Head of caudate nucleus (tissue), 42 donors: Measurements from ENCODE around the gene RUNDC3A.
A peak's percentile ranks its signal among the peaks of the same experiment; 100 is the strongest.

Source experiments
- DNase-seq, 42 donors: peaks; one replicate each; pipeline versions ENCODE4 v3.0.0 to v3.0.0-alpha.2; 2020 to 2021; ENCODE audit warnings: mixed read lengths in 7 of 42
- intact Hi-C: fragments of 100-400 bp; cut with DNase I; formaldehyde crosslinking; loops from one replicate; pipeline ENCODE4 v1.15.0; 2022

RUNDC3A gene

DNA sequence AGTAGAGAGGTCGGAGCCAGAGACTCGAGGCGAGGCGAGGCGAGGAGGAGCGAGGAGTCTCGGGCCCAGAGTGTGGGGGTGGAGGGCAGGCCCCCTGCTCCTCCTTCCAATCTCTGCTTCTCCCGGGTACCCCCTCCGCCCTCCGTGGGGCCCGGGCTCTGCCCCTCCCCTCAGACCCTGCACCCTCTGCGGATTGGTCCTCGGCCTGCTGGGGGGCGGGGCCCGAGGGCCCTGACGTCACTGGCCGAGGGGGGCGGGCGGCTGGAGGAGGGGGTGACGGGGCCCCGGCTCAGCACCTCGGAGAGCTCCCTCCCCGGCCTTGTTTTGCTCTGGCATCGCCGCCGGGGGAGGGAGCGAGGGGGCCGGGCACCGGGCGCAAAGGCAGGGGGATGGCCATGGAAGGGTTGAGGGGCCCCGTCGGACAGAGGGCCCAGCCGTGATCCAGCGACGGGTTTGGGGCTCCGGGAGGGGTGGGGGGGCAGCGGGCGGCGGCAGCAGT is at the start of gene RUNDC3A:
RUNDC3A (plus strand) TSS at position 282 of the 499 bp plus-strand sequence. CDS start 232 bp downstream, outside the sequence.
- DNase-seq, result peak; percentile 85 to 98 (median 96)
- intact Hi-C loops, result loop anchor here (2.0 kb wide), 1 partner anchor 90 kb away; the partner anchor contains the start of gene UBTF

GRCh38 chr17:44258811-44259351 is 49.5 kb upstream of the RUNDC3A start:
- intact Hi-C loops, result no loop called here
- no peak for DNase-seq

DNA sequence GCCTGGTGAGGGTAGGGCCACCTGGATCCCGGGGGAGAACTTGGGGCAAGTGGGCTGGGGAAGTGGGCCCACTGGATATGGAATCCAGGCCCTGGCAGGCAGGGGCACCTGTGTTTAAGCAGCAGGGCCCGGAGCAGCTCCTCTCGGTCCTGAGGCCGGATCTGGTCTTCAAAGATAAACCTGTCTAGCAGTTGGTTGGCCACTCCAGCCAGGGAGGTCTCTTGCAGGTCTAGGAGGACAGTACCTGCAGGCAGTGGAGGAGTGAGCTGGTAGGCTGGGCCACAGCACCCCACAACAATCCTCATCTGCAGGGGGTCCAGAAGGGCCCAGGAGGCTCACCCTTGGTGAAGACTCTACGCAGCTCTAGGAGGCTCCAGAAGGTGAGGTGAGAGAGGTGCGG is 48.1 kb upstream of the RUNDC3A start:
- intact Hi-C loops, result no loop called here
- DNase-seq, result no peak

GRCh38 chr17:44262654-44263225 is 45.7 kb upstream of the RUNDC3A start:
- intact Hi-C loops, result no loop called here
- no peak for DNase-seq

DNA sequence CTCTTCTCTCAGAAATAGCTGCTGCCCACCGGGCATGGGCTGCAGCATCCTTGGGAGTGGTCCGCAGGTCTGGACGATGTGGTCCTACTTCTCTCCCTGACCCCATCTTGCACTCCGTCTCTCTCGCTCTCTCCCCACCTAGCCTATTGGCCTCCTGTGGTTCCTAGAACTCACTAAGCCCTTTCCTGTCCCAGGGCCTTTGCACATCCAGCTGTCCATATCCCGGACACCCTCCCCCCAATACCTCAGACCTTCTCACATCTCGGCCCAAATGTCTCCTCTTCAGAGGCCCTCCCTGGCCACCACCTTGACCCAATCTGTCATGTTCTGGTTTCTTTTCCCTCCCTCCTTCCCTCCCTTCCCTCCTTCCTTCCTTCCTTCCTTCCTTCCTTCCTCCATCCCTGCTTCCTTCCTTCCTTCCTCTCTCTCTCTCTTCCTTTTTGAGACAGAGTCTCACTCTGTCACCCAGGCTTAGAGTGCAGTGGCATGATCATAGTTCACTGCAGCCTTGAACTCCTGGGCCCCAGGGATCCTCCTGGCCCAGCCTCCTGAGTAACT is 45.0 kb upstream of the RUNDC3A start:
- no peak for DNase-seq
- intact Hi-C loops, result no loop called here

DNA sequence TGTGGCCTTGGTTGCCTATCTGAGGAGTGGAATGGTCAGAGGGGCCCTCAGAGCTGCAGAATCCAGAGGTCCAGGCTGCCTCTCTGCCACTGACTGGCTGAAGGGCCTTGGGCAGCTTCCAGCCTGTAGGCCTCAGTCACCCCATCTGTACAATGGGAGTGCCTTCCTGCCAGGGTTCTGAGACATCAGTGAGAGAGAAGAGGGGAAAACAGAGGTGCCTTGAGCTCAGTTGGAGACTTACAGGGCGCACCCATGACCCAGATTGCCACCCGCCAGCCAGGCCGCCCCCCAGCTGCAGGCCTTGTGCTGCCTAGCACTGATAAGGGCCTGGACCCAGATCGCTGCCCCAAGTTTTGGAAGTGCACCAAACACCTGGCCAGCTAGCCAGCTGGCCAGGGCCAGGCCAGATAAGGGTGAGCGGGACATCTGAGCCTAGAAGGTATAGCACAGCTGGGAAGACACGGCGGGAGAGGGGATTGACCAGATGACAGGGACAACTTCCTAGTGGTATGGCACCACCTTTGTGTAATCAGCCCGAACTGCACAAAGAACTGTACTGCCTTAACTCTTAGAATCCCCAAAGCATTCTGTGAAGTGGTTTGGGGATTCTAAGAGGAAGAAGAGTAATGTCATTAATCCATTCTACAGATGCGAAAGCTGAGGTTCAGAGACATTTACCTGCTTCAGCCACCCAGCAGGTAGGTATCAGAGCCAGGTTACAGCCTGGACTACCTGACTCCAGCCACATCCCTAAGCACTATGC is 41.8 kb upstream of the RUNDC3A start:
- intact Hi-C loops, result no loop called here
- DNase-seq, result no peak

- intact Hi-C loops, result no loop called here
- no peak for DNase-seq
Measured at GRCh38 chr17:44267165-44267455, 41.3 kb upstream of the RUNDC3A start.

- intact Hi-C loops, result no loop called here
- DNase-seq, result no peak
Measured at GRCh38 chr17:44267818-44268490, 40.4 kb upstream of the RUNDC3A start, which contains the start of gene SLC4A1. Gene SLC4A1 (minus strand): TSS chr17:44268135. CDS start chr17:44262866, 5,269 bp downstream.

DNA sequence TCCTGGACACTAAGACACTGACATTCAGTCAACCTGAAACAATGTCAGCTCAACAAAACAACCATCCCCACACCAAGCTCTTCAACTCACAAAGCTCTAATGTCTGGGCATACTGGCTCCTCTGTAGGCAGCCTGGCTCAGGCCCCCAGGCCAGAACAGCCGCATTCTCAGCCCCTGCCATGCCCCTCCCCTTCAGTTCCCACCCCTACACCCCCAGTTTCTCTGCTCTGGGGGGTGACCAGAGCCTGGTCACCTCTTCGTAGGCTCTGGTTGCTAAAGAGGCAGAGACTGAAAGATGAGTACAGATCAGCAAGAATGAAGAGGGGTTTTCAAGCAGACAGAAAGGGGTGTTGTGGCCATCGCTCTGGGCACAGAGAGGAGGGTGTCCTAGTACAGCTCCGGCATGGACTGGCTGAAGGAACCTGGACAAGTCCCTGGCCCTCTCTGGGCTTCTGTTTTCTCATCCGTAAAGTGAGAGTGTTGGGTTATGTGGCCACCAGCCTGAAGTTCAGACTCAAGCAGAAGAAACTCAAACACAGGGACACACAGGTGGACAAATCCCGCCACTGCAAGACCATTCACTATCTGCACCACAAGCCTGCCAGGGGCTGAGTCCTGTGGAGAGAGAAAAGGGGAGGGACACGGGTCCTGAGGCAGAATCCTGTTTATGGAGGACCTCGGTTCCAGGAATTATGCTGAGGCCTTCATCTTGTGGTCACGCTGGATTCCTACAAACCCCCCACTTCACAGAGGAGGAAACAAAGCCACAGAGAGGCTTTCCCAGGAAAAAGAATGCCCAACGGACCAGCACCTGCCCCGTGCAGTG is 39.5 kb upstream of the RUNDC3A start:
- intact Hi-C loops, result no loop called here
- DNase-seq, result no peak

- intact Hi-C loops, result no loop called here
- no peak for DNase-seq
Measured at GRCh38 chr17:44269535-44270240, 38.7 kb upstream of the RUNDC3A start.

DNA sequence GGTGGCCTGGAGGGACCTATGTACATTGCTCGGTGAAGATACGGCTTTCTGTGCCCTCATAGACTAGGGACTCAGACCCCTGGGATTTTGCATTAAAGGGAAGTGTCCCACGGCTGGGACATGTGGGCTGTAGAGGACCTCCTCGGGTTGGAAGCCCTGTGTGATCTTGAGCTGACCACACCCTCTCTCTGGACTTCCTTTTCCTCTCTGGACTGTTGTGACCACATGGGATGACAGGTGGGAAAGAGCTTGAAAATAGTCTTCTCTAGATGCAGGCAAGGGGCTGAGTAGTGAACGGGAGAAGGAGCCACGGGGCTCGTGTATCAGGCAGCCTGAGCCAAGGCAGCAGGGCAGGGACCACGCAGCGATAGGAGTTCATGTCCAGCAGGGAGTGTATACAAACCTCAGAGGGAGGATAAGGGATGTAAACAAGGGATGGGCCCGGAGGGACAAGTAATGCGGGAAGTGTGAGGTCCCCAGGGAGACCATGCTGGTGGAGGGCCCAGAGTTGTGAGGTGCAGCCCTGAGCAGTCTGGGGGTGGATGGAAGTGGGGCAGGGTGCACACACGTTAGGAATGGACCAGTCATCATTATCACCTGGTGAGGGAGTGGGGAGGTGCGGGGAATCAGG is 36.0 kb upstream of the RUNDC3A start:
- intact Hi-C loops, result no loop called here

GRCh38 chr17:44272954-44273353 is 35.4 kb upstream of the RUNDC3A start:
- no peak for DNase-seq
- intact Hi-C loops, result no loop called here

More for the DNA sequence above, 36.0 kb upstream of the RUNDC3A start:
- no peak for DNase-seq

DNA sequence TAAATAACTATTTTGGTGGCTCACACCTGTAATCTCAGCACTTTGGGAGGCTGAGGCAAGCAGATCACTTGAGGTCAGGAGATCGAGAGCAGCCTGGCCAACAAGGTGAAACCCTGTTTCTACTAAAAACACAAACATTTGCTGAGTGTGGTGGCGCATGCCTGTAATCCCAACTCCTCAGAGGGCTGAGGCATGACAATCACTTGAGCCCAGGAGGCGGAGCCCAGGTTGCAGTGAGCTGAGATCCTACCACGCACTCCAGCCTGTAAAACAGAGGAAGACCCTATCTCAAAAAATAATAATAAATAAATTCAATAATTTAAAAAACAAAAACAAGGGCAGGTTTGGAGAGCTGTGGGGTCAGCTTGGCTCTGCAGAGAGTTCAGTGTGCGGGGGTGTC is 34.8 kb upstream of the RUNDC3A start:
- intact Hi-C loops, result no loop called here
- no peak for DNase-seq

- DNase-seq, result no peak
- intact Hi-C loops, result no loop called here
Measured at GRCh38 chr17:44277976-44278375, 30.4 kb upstream of the RUNDC3A start.

GRCh38 chr17:44279346-44279665 is 29.1 kb upstream of the RUNDC3A start:
- intact Hi-C loops, result no loop called here
- no peak for DNase-seq

DNA sequence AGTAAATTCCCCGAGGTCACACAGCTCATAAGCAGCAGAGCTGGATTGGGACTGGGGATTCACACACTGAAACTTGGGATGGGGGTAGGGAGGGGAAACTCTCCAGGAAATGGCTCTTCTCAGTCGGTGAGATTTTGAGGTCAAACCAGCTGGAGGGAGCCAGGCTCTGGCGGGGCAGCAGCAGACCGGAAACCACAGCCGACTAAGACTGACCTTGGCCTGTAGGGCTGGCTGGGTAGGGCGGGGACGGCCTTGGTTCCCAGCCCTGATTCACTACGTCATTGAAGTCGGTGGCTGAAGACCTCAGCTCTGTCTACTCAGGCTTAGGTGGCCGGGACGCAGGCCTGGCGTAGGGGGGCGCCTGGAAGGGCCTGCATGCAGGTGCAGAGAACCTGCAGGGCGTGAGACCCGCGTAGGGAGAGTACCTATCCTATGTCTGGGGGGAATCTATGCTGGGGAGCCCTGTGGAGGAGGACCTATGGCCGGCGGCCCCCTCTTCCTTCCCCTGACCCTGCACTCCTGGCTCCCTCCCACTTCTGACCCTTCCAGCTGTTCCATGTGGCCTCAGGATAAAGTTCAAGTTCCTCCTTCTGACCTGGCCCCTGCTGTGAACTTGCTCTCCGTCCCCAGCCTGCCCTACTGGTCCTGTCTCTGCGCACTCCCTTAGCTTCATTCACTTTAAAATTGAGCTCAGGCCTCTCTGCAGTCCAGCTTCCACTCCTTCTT is 28.6 kb upstream of the RUNDC3A start:
- intact Hi-C loops, result no loop called here
- peak; percentile 14 to 70 (median 50) for DNase-seq

GRCh38 chr17:44280392-44280937 is 27.9 kb upstream of the RUNDC3A start:
- intact Hi-C loops, result no loop called here
- no peak for DNase-seq
